Mammary epithelial cell (primary cell): ENCODE measurements around the gene TSC22D2.

ENCODE experiments used
- EZH2 ChIP-seq: IDR thresholded peaks from 2 replicates; pipeline ENCODE4 v1.6.1; 2012; ENCODE audit warnings: low read length, inconsistent platforms, borderline replicate concordance
- TF ChIP-seq, protein P1 (sequence below), 2 donors: IDR thresholded peaks in 1 of 2; conservative IDR thresholded peaks in 1 of 2; 2 replicates each; pipeline ENCODE4 v1.5.1; 2011 to 2012; ENCODE audit warnings: inconsistent platforms in 2 of 2, low read length in 2 of 2, mild to moderate bottlenecking in 2 of 2, control low read depth in 1 of 2, low read depth in 1 of 2; ENCODE audit not compliant: insufficient read depth in 1 of 2; ENCODE audit errors: extremely low read depth in 1 of 2

DNA sequence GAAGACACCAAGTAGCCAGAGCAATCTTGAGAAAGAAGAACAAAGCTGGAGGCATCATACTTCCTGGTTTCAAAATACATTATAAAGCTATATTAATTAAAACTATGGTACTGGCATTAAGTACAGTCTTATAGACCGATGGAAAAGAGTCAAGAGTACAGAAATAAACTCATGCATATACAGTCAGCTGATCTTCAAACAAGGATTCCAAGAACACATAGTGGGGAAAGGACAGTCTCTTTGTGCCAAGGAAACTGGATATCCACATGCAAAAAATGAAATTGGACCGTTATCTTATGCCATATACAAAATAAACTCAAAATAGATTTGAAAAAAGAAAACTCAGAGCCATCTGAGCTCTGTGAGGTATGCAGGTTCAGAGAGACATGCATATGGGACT lies 80.8 kb downstream of the TSC22D2 start:
- TF ChIP-seq, protein P1, sequence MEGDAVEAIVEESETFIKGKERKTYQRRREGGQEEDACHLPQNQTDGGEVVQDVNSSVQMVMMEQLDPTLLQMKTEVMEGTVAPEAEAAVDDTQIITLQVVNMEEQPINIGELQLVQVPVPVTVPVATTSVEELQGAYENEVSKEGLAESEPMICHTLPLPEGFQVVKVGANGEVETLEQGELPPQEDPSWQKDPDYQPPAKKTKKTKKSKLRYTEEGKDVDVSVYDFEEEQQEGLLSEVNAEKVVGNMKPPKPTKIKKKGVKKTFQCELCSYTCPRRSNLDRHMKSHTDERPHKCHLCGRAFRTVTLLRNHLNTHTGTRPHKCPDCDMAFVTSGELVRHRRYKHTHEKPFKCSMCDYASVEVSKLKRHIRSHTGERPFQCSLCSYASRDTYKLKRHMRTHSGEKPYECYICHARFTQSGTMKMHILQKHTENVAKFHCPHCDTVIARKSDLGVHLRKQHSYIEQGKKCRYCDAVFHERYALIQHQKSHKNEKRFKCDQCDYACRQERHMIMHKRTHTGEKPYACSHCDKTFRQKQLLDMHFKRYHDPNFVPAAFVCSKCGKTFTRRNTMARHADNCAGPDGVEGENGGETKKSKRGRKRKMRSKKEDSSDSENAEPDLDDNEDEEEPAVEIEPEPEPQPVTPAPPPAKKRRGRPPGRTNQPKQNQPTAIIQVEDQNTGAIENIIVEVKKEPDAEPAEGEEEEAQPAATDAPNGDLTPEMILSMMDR (conservative IDR thresholded peaks at IDR 0.05 in 1 of 2, IDR thresholded peaks at IDR 0.05 in 1 of 2; ENCODE audit: extremely low read depth in 1 of 2, insufficient read depth in 1 of 2, low read depth in 1 of 2, low read length in 2 of 2): no peak
- TF ChIP-seq EZH2: no peak
